GM18873 (cell line): Measurements from ENCODE around the gene NPAS3.

Source experiments
- ATAC-seq: cut with Tn5 transposase; IDR thresholded peaks from one replicate; pipeline ENCODE4 v1.9.1; 2021; ENCODE audit warnings: mild to moderate bottlenecking, moderate library complexity, moderate number of reproducible peaks; ENCODE audit not compliant: unreplicated experiment, low FRiP score

Gene NPAS3

DNA sequence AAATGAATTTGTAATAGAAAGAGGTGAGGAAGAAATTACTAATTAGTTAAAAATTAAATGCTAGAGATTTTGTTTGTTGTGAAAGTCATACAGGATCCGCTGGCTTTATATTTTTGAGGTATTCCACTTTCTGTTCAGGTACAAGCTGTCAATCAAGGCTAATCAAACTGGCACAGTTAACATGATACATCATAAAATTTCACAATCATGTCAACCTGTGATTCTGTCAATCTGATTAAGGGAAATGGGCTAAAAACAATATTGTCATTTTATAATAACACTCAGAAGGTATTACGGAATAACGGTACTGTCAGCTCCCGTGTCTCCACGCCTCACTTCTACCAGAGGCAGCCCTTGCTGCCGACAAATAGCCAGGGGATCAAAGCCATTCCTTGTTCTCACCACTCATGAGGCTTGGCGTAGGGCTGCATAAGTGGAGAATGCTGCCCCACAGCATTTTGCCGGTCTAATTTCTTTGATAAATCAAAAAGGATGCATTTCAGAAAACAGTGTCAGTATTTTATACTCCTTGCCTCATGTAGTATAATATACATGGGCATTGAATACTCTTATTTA lies 352.9 kb downstream of the NPAS3 start:
- ATAC-seq = no peak

DNA sequence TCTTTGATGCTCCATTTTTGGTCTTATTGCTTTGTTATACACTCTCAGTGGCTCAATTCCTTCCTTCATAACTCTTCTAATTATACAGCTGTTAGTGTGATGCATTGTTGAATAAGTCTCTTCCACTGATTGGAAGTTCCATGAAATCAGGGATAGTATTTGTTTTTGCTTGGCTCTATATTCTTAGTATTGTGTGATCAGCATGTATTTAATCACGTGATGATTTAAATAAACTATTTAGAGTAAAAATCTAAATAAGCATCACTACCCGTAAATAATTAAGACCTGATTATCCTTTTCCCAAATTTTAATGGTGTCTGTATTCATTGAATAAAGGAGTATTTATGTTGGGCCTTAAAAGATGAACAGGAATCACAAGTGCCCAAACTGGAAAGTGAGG lies 355.7 kb downstream of the NPAS3 start:
- no peak for ATAC-seq

DNA sequence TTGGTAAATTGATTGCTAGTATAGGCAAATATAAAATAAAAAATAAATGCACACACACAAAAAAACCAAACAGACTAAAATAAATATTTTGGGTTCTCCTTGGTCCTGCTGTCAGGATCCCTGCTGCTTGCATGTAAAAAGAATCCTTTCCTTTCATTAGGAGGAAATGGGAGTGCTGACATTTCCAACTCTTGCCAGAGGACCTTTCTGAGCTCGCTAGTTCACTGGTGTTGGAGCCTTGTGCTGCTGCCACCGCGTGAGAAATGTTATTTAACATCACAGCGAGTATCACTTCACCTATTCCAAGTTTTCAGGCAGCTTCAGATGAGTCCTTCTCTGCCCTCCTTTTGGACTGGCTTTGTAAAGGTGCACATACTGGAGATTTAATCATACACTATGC lies 358.9 kb downstream of the NPAS3 start:
- no peak for ATAC-seq

GRCh38 chr14:33307691-33308251 lies 369.1 kb downstream of the NPAS3 start:
- ATAC-seq = no peak

DNA sequence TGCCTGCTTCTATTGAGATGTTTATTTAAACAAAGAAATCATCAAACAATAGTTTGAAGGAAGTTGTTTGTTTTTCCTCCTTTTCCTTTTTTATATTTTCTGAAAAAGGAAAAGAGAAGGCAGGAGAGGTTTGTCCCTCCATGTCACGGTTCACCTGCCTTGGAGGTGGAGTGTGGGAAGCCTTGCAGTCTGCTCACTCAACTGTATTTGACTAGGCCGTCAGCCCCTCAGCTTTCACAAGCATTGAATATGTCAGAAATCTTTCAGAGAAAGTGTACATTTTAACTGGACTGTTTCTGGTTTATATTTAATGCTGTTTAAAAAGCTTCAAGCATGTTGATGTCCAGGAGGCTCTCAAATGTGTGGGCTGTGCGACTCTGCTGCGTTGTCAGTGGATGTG lies 370.4 kb downstream of the NPAS3 start:
- no peak for ATAC-seq

- ATAC-seq = no peak
Observed at GRCh38 chr14:33315217-33315616, 376.5 kb downstream of the NPAS3 start.

GRCh38 chr14:33315721-33316120 lies 377.0 kb downstream of the NPAS3 start:
- ATAC-seq = no peak

DNA sequence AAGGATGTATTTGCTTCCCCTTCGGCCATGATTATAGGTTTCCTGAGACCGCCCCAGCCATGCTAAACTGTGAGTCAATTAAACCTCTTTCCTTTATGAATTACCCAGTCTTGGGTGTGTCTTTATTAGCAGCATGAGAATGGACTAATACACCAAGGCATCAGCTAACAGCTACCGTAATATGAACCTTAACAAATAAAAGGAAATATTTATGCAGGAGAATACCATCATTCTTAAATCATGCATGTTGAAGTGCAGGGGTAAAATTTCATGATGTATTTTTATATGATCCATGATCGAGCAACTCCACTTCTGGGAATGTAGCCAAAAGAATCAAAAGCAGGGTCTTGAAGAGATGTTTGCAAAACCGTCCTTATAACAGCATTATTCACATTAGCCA lies 379.0 kb downstream of the NPAS3 start:
- no peak for ATAC-seq

DNA sequence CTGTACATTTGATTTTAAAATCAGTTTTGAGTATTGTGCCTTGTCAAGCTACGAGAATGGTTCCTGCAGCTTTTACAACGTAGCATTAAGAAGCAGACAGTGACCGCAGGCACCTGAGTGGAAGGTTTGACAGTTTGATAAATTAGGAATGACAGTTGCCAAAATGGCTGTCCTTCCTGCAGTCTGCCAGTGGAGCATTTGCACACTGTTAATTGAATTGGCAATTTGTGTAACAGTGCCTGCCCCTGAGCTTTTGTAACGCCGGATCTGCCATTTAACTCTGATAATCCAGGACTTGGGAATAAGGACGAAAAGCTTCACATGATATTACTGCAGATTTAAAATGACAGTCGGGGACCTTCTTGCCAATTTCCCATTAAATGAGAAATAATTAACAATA lies 385.3 kb downstream of the NPAS3 start:
- ATAC-seq = no peak

DNA sequence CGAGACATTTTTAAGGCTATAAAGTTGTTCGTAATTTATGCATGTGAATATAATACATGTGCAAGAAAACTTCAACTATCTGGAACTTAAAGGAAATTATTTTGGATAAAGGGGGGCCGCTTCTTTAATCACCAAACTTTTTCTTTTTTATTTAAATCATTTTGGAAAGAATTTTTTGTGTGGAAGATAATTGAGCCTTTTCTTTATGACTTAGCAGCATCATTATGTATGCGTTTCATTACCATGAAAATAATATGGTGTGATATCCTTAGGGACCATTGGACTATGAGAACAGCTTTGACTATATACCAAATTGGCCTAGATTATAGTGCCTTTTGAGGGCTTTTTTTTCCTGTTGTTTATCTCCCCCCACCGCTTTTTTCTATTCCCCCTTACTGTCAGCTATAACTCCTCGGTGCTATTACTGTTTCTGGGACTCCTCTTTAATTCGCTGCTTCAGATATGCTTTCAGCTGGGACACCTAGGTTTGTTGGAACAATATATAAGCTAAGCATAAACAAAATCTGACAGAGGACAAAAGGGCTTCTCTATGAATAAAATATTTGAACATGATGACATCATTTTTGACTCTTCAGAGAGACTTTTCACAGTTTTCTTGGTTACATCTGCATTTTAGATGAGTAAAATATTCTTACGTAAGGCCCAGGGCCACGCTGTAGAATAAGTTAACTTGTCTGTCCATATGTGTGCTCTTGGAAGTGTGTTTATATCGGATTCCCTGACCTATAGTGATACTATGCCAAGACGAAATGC lies 392.7 kb downstream of the NPAS3 start:
- ATAC-seq = no peak

GRCh38 chr14:33332497-33332896 lies 393.8 kb downstream of the NPAS3 start:
- ATAC-seq = no peak

DNA sequence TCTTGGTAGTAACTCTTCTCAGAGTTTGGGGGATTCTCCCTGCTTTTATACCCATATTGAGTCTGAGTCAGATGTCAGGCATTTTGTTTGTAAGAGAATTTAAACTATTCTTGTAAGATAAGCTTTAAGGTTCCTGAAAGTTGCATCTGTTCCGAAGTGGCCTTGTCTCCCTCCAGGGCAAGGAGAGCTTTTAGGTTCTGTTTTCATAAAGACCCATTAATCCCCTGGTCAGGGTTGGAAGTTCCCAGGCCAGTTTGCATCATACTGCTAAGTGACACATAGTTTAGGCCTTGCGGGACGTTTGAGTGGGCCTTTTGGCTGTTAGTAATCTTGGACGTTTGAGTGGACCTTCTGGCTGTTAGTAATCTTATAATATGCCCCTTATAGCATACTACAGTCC lies 396.7 kb downstream of the NPAS3 start:
- no peak for ATAC-seq

GRCh38 chr14:33342299-33342974 lies 403.8 kb downstream of the NPAS3 start:
- ATAC-seq = no peak

DNA sequence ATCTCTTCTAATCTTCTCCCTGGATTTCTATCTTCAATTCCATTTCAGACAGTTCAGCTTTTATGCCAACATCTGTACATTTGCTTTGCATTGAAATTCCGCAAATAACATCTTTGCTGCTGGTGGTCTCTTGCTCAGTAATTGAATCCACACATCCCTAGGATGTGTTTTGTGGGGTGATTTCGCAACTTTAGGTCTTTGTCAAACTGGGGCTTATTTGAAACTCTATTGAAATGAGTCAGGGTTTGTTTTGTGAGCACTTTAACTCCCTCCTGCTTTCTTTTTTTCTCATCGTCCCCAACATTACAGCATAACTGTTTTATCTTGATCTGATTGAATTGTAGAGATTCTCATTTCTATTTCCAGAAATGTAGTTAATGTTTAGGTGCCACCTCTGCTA lies 404.3 kb downstream of the NPAS3 start:
- ATAC-seq = no peak

- no peak for ATAC-seq
Observed at GRCh38 chr14:33347796-33348195, 409.1 kb downstream of the NPAS3 start.

DNA sequence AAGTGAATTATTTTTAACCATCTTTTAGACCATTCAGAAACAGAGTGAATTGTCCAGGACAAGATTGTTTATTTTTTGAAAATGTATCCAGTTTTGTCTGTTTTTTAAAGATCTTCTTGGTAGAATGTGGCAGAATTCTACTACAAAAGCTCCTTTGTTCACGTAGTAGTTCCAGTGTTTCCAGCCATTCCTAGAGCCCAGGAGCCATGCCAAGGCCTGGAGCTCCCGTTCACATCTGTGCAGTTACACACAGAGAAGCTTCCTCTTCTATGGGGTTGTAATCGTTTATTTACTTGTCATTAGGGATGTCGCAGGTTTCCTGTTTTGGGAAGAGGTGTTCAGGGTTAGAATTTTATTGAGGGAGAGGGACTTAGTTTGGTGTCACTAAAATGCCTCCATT lies 409.8 kb downstream of the NPAS3 start:
- no peak for ATAC-seq

- no peak for ATAC-seq
Observed at GRCh38 chr14:33349871-33350270, 411.2 kb downstream of the NPAS3 start.

GRCh38 chr14:33350366-33350990 lies 411.8 kb downstream of the NPAS3 start:
- no peak for ATAC-seq

DNA sequence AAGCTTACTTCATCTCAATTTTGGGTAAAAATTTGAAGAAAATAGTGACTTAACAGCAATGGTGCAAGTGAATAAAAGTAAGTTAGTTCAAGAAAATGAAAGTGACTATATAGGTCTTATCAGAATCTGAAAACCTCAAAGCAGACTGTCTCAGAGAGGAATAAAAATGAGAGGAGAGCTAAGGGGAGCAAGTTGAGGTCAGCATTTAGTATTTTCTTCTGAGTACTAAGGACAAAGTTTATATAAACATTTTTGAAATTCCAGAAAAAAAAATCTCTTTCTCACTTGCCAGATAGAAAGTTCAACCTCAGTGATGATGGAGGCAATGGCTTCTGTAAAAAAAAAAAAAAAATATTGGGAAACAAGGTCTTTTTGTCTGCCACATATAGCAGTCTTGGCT lies 414.1 kb downstream of the NPAS3 start:
- ATAC-seq = no peak

- no peak for ATAC-seq
Observed at GRCh38 chr14:33356181-33356580, 417.5 kb downstream of the NPAS3 start.
